ENCODE measurements around the gene CDH23. TPM values are rescaled to one million over a fixed set of nuclear protein-coding genes. Genes with fewer than 3 reads are reported as not detected.
A peak's percentile ranks its signal among the peaks of the same experiment; 100 is the strongest.

Gene CDH23
- polyA plus RNA-seq, 1 donor from 2014 or later = 6.6 TPM

- Histone ChIP-seq H3K36me3 (ENCODE audit: insufficient read depth, low read length) (no peaks in the 10 kb centered on the region), H3K4me2 (ENCODE audit: low read length) (no peak overlapping the region), H3K9me2 (ENCODE audit: insufficient read depth, low read length) (no peaks in the 10 kb centered on the region)
Measured at GRCh38 chr10:71530781-71531180, 134.1 kb downstream of the CDH23 start.

GRCh38 chr10:71531485-71532446, 135.0 kb downstream of the CDH23 start:
- no peaks in the 10 kb centered on the region for H3F3A ChIP-seq (ENCODE audit: insufficient read depth, low read length, poor library complexity, severe bottlenecking)
- H3K4me3 ChIP-seq (ENCODE audit: low read length) = peak overlapping the region; percentile 35
- peak overlapping the region; percentile 15 for H3K4me2 ChIP-seq (ENCODE audit: low read length)
- H4K20me1 ChIP-seq (ENCODE audit: insufficient read depth) = no peaks in the 10 kb centered on the region
- H2AFZ ChIP-seq (ENCODE audit: low read depth, low read length) = no peak overlapping the region
- H3K9ac ChIP-seq (ENCODE audit: low read length) = peak overlapping the region; percentile 17
- no peaks in the 10 kb centered on the region for H3K36me3 ChIP-seq (ENCODE audit: insufficient read depth, low read length)
- H3K27me3 ChIP-seq (ENCODE audit: insufficient read depth, low read depth, low read length) = no peaks in the 10 kb centered on the region
- peak overlapping the region; percentile 50 for H3K27ac ChIP-seq (ENCODE audit: low read length)
- H3K79me2 ChIP-seq (replicated peaks; ENCODE audit: insufficient read depth, low read length) = no peaks in the 10 kb centered on the region
- H3K9me2 ChIP-seq (ENCODE audit: insufficient read depth, low read length) = no peaks in the 10 kb centered on the region
- no peaks in the 10 kb centered on the region for H3K9me3 ChIP-seq (ENCODE audit: low read length)
- TF ChIP-seq POLR2AphosphoS5 (IDR thresholded peaks at IDR 0.05) (peak; percentile 20), EZH2 (IDR thresholded peaks at IDR 0.05; ENCODE audit: borderline replicate concordance, insufficient read depth, low read length, poor library complexity, severe bottlenecking) (no peak), CTCF (IDR thresholded peaks at IDR 0.05; ENCODE audit: poor library complexity, severe bottlenecking) (no peak), MXI1 (conservative IDR thresholded peaks at IDR 0.05; ENCODE audit: poor library complexity, severe bottlenecking) (no peak), RAD21 (conservative IDR thresholded peaks at IDR 0.05) (peak; percentile 9)
- TF ChIP-seq, protein P1, sequence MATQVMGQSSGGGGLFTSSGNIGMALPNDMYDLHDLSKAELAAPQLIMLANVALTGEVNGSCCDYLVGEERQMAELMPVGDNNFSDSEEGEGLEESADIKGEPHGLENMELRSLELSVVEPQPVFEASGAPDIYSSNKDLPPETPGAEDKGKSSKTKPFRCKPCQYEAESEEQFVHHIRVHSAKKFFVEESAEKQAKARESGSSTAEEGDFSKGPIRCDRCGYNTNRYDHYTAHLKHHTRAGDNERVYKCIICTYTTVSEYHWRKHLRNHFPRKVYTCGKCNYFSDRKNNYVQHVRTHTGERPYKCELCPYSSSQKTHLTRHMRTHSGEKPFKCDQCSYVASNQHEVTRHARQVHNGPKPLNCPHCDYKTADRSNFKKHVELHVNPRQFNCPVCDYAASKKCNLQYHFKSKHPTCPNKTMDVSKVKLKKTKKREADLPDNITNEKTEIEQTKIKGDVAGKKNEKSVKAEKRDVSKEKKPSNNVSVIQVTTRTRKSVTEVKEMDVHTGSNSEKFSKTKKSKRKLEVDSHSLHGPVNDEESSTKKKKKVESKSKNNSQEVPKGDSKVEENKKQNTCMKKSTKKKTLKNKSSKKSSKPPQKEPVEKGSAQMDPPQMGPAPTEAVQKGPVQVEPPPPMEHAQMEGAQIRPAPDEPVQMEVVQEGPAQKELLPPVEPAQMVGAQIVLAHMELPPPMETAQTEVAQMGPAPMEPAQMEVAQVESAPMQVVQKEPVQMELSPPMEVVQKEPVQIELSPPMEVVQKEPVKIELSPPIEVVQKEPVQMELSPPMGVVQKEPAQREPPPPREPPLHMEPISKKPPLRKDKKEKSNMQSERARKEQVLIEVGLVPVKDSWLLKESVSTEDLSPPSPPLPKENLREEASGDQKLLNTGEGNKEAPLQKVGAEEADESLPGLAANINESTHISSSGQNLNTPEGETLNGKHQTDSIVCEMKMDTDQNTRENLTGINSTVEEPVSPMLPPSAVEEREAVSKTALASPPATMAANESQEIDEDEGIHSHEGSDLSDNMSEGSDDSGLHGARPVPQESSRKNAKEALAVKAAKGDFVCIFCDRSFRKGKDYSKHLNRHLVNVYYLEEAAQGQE (IDR thresholded peaks at IDR 0.05; ENCODE audit: borderline replicate concordance) = peak; percentile 27

More at GRCh38 chr10:71530781-71531180, 134.1 kb downstream of the CDH23 start:
- H3K79me2 ChIP-seq (replicated peaks; ENCODE audit: insufficient read depth, low read length) = no peaks in the 10 kb centered on the region
- no peaks in the 10 kb centered on the region for H3K27me3 ChIP-seq (ENCODE audit: insufficient read depth, low read depth, low read length)
- no peak overlapping the region for H3K27ac ChIP-seq (ENCODE audit: low read length)
- no peaks in the 10 kb centered on the region for H4K20me1 ChIP-seq (ENCODE audit: insufficient read depth)
- H3F3A ChIP-seq (ENCODE audit: insufficient read depth, low read length, poor library complexity, severe bottlenecking) = no peaks in the 10 kb centered on the region
- TF ChIP-seq EZH2 (IDR thresholded peaks at IDR 0.05; ENCODE audit: borderline replicate concordance, insufficient read depth, low read length, poor library complexity, severe bottlenecking) = no peak
- TF ChIP-seq POLR2AphosphoS5 (IDR thresholded peaks at IDR 0.05) = no peak
- no peak for TF ChIP-seq SMC3 (conservative IDR thresholded peaks at IDR 0.05; ENCODE audit: poor library complexity)
- TF ChIP-seq RAD21 (conservative IDR thresholded peaks at IDR 0.05) = no peak
- no peak for TF ChIP-seq MXI1 (conservative IDR thresholded peaks at IDR 0.05; ENCODE audit: poor library complexity, severe bottlenecking)
- no peak for TF ChIP-seq TAF1 (IDR thresholded peaks at IDR 0.05; ENCODE audit: low read depth)
- TF ChIP-seq EP300 (conservative IDR thresholded peaks at IDR 0.05; ENCODE audit: poor library complexity, severe bottlenecking) = no peak
- TF ChIP-seq, protein P1 (IDR thresholded peaks at IDR 0.05; ENCODE audit: borderline replicate concordance) = no peak
- no peak for TF ChIP-seq CTCF (IDR thresholded peaks at IDR 0.05; ENCODE audit: poor library complexity, severe bottlenecking)
- no peak overlapping the region for H3K4me3 ChIP-seq (ENCODE audit: low read length)
- no peak overlapping the region for H2AFZ ChIP-seq (ENCODE audit: low read depth, low read length)
- H3K9ac ChIP-seq (ENCODE audit: low read length) = no peak overlapping the region
- no peaks in the 10 kb centered on the region for H3K9me3 ChIP-seq (ENCODE audit: low read length)

Data from neural cell (in vitro differentiated cells).